ENCODE data around the gene GDF10.

Gene GDF10

GRCh38 chr10:47258921-47259320, 41.1 kb upstream of the GDF10 start:
- Histone ChIP-seq H3K27me3 (replicated peaks; ENCODE audit: control insufficient read depth, insufficient read depth, low read length) (peaks cover 36% of the 10 kb centered on the region), H3K4me1 (ENCODE audit: control insufficient read depth, insufficient read depth, low read length) (peaks cover 6% of the 10 kb centered on the region), H3K4me3 (ENCODE audit: low read length) (no peak overlapping the region), H3K36me3 (ENCODE audit: control insufficient read depth, insufficient read depth, low read length, severe bottlenecking) (no peaks in the 10 kb centered on the region), H3K9ac (ENCODE audit: low read length) (no peak overlapping the region), H3K9me3 (ENCODE audit: control insufficient read depth, low read length) (peaks cover 9% of the 10 kb centered on the region)
- DNase-seq (ENCODE audit: low read depth), result no peak

GRCh38 chr10:47259466-47259865, 40.5 kb upstream of the GDF10 start:
- H3K9ac ChIP-seq (ENCODE audit: low read length), result no peak overlapping the region
- peaks cover 35% of the 10 kb centered on the region for H3K27me3 ChIP-seq (replicated peaks; ENCODE audit: control insufficient read depth, insufficient read depth, low read length)
- DNase-seq (ENCODE audit: low read depth), result no peak
- no peak overlapping the region for H3K4me3 ChIP-seq (ENCODE audit: low read length)
- no peaks in the 10 kb centered on the region for H3K36me3 ChIP-seq (ENCODE audit: control insufficient read depth, insufficient read depth, low read length, severe bottlenecking)
- H3K9me3 ChIP-seq (ENCODE audit: control insufficient read depth, low read length), result peaks cover 15% of the 10 kb centered on the region
- H3K4me1 ChIP-seq (ENCODE audit: control insufficient read depth, insufficient read depth, low read length), result peaks cover 6% of the 10 kb centered on the region

- Histone ChIP-seq H3K36me3 (ENCODE audit: control insufficient read depth, insufficient read depth, low read length, severe bottlenecking) (no peaks in the 10 kb centered on the region), H3K4me3 (ENCODE audit: low read length) (no peak overlapping the region), H3K9me3 (ENCODE audit: control insufficient read depth, low read length) (peaks cover 26% of the 10 kb centered on the region), H3K4me1 (ENCODE audit: control insufficient read depth, insufficient read depth, low read length) (peaks cover 6% of the 10 kb centered on the region), H3K9ac (ENCODE audit: low read length) (no peak overlapping the region), H3K27me3 (replicated peaks; ENCODE audit: control insufficient read depth, insufficient read depth, low read length) (peaks cover 28% of the 10 kb centered on the region)
- DNase-seq (ENCODE audit: low read depth), result no peak
These were observed 39.4 kb upstream of the GDF10 start for GRCh38 chr10:47260505-47261111.

GRCh38 chr10:47261121-47261520, 38.9 kb upstream of the GDF10 start:
- no peaks in the 10 kb centered on the region for H3K36me3 ChIP-seq (ENCODE audit: control insufficient read depth, insufficient read depth, low read length, severe bottlenecking)
- peaks cover 6% of the 10 kb centered on the region for H3K4me1 ChIP-seq (ENCODE audit: control insufficient read depth, insufficient read depth, low read length)
- peaks cover 30% of the 10 kb centered on the region for H3K27me3 ChIP-seq (replicated peaks; ENCODE audit: control insufficient read depth, insufficient read depth, low read length)
- H3K9me3 ChIP-seq (ENCODE audit: control insufficient read depth, low read length), result peaks cover 31% of the 10 kb centered on the region
- H3K4me3 ChIP-seq (ENCODE audit: low read length), result no peak overlapping the region
- no peak overlapping the region for H3K9ac ChIP-seq (ENCODE audit: low read length)
- no peak for DNase-seq (ENCODE audit: low read depth)

GRCh38 chr10:47261556-47261955, 38.4 kb upstream of the GDF10 start:
- no peak overlapping the region for H3K9ac ChIP-seq (ENCODE audit: low read length)
- H3K9me3 ChIP-seq (ENCODE audit: control insufficient read depth, low read length), result peaks cover 36% of the 10 kb centered on the region
- peaks cover 34% of the 10 kb centered on the region for H3K27me3 ChIP-seq (replicated peaks; ENCODE audit: control insufficient read depth, insufficient read depth, low read length)
- peaks cover 6% of the 10 kb centered on the region for H3K4me1 ChIP-seq (ENCODE audit: control insufficient read depth, insufficient read depth, low read length)
- no peak for DNase-seq (ENCODE audit: low read depth)
- no peak overlapping the region for H3K4me3 ChIP-seq (ENCODE audit: low read length)
- no peaks in the 10 kb centered on the region for H3K36me3 ChIP-seq (ENCODE audit: control insufficient read depth, insufficient read depth, low read length, severe bottlenecking)

- peaks cover 34% of the 10 kb centered on the region for H3K27me3 ChIP-seq (replicated peaks; ENCODE audit: control insufficient read depth, insufficient read depth, low read length)
- H3K9ac ChIP-seq (ENCODE audit: low read length), result no peak overlapping the region
- peaks cover 6% of the 10 kb centered on the region for H3K4me1 ChIP-seq (ENCODE audit: control insufficient read depth, insufficient read depth, low read length)
- no peak for DNase-seq (ENCODE audit: low read depth)
- H3K9me3 ChIP-seq (ENCODE audit: control insufficient read depth, low read length), result peaks cover 38% of the 10 kb centered on the region
- no peaks in the 10 kb centered on the region for H3K36me3 ChIP-seq (ENCODE audit: control insufficient read depth, insufficient read depth, low read length, severe bottlenecking)
- no peak overlapping the region for H3K4me3 ChIP-seq (ENCODE audit: low read length)
These were observed 37.1 kb upstream of the GDF10 start for GRCh38 chr10:47262606-47263533.

- no peak overlapping the region for H3K9ac ChIP-seq (ENCODE audit: low read length)
- no peak for DNase-seq (ENCODE audit: low read depth)
- peaks cover 22% of the 10 kb centered on the region for H3K27me3 ChIP-seq (replicated peaks; ENCODE audit: control insufficient read depth, insufficient read depth, low read length)
- H3K4me1 ChIP-seq (ENCODE audit: control insufficient read depth, insufficient read depth, low read length), result peaks cover 6% of the 10 kb centered on the region
- H3K9me3 ChIP-seq (ENCODE audit: control insufficient read depth, low read length), result peaks cover 38% of the 10 kb centered on the region
- H3K36me3 ChIP-seq (ENCODE audit: control insufficient read depth, insufficient read depth, low read length, severe bottlenecking), result no peaks in the 10 kb centered on the region
- H3K4me3 ChIP-seq (ENCODE audit: low read length), result no peak overlapping the region
These were observed 35.2 kb upstream of the GDF10 start for GRCh38 chr10:47264797-47265281.

GRCh38 chr10:47266602-47267001, 33.4 kb upstream of the GDF10 start:
- DNase-seq (ENCODE audit: low read depth), result no peak
- no peak overlapping the region for H3K4me3 ChIP-seq (ENCODE audit: low read length)
- no peak overlapping the region for H3K9ac ChIP-seq (ENCODE audit: low read length)
- H3K4me1 ChIP-seq (ENCODE audit: control insufficient read depth, insufficient read depth, low read length), result peaks cover 6% of the 10 kb centered on the region
- peaks cover 40% of the 10 kb centered on the region for H3K9me3 ChIP-seq (ENCODE audit: control insufficient read depth, low read length)
- H3K27me3 ChIP-seq (replicated peaks; ENCODE audit: control insufficient read depth, insufficient read depth, low read length), result peaks cover 13% of the 10 kb centered on the region
- no peaks in the 10 kb centered on the region for H3K36me3 ChIP-seq (ENCODE audit: control insufficient read depth, insufficient read depth, low read length, severe bottlenecking)

- no peaks in the 10 kb centered on the region for H3K36me3 ChIP-seq (ENCODE audit: control insufficient read depth, insufficient read depth, low read length, severe bottlenecking)
- H3K4me1 ChIP-seq (ENCODE audit: control insufficient read depth, insufficient read depth, low read length), result no peaks in the 10 kb centered on the region
- H3K9me3 ChIP-seq (ENCODE audit: control insufficient read depth, low read length), result peaks cover 59% of the 10 kb centered on the region
- DNase-seq (ENCODE audit: low read depth), result no peak
- H3K27me3 ChIP-seq (replicated peaks; ENCODE audit: control insufficient read depth, insufficient read depth, low read length), result peaks cover 13% of the 10 kb centered on the region
- H3K9ac ChIP-seq (ENCODE audit: low read length), result no peak overlapping the region
- H3K4me3 ChIP-seq (ENCODE audit: low read length), result no peak overlapping the region
These were observed 31.3 kb upstream of the GDF10 start for GRCh38 chr10:47268696-47269095.

GRCh38 chr10:47269294-47269693, 30.7 kb upstream of the GDF10 start:
- DNase-seq (ENCODE audit: low read depth), result no peak
- no peaks in the 10 kb centered on the region for H3K36me3 ChIP-seq (ENCODE audit: control insufficient read depth, insufficient read depth, low read length, severe bottlenecking)
- no peaks in the 10 kb centered on the region for H3K4me1 ChIP-seq (ENCODE audit: control insufficient read depth, insufficient read depth, low read length)
- no peak overlapping the region for H3K4me3 ChIP-seq (ENCODE audit: low read length)
- no peak overlapping the region for H3K9ac ChIP-seq (ENCODE audit: low read length)
- H3K27me3 ChIP-seq (replicated peaks; ENCODE audit: control insufficient read depth, insufficient read depth, low read length), result peaks cover 13% of the 10 kb centered on the region
- H3K9me3 ChIP-seq (ENCODE audit: control insufficient read depth, low read length), result peaks cover 57% of the 10 kb centered on the region

- Histone ChIP-seq H3K27me3 (replicated peaks; ENCODE audit: control insufficient read depth, insufficient read depth, low read length) (peaks cover 36% of the 10 kb centered on the region), H3K9me3 (ENCODE audit: control insufficient read depth, low read length) (peaks cover 27% of the 10 kb centered on the region), H3K4me1 (ENCODE audit: control insufficient read depth, insufficient read depth, low read length) (no peaks in the 10 kb centered on the region), H3K36me3 (ENCODE audit: control insufficient read depth, insufficient read depth, low read length, severe bottlenecking) (no peaks in the 10 kb centered on the region), H3K4me3 (ENCODE audit: low read length) (no peak overlapping the region), H3K9ac (ENCODE audit: low read length) (no peak overlapping the region)
- DNase-seq (ENCODE audit: low read depth), result no peak
These were observed 23.9 kb upstream of the GDF10 start for GRCh38 chr10:47276071-47276470.

Data from adipocyte (in vitro differentiated cells).